Sigmoid colon (tissue), 7 donors: ENCODE measurements around the gene STK16. TPM values are rescaled to one million over a fixed set of nuclear protein-coding genes. Genes with fewer than 3 reads are reported as not detected.

ENCODE experiments used
- DNase-seq: peaks from one replicate; pipeline ENCODE4 v3.0.0-alpha.2; 2019
- H3K27ac ChIP-seq, 4 donors: fragments of 200-600 bp; sonication (generic); one replicate each; pipeline ENCODE4 v1.5.1; 2016 to 2019; ENCODE audit warnings: mild to moderate bottlenecking in 1 of 4
- H3K27me3 ChIP-seq, 3 donors: fragments of 200-600 bp; sonication (generic); one replicate each; pipeline ENCODE4 v1.5.1; 2019; ENCODE audit warnings: mild to moderate bottlenecking in 1 of 3
- H3K36me3 ChIP-seq, 4 donors: fragments of 200-600 bp; sonication (generic); one replicate each; pipeline ENCODE4 v1.5.1; 2016 to 2019
- H3K4me1 ChIP-seq, 4 donors: fragments of 200-600 bp; sonication (generic); one replicate each; pipeline ENCODE4 v1.5.1; 2017 to 2019
- H3K4me3 ChIP-seq, 4 donors: fragments of 200-600 bp; sonication (generic); one replicate each; pipeline ENCODE4 v1.5.1; 2017 to 2019; ENCODE audit warnings: mild to moderate bottlenecking in 2 of 4, moderate library complexity in 1 of 4
- H3K9me3 ChIP-seq, 4 donors: fragments of 200-600 bp in 3 of 4; sonication (generic) in 3 of 4; one replicate each; pipeline versions ENCODE4 v1.5.1 to v1.6.1; 2013 to 2019
- EP300 ChIP-seq, 4 donors: sonication (generic); formaldehyde crosslinking; IDR thresholded peaks; one replicate each; pipeline ENCODE4 v1.6.1; 2017; ENCODE audit warnings: antibody characterized with exemption in 4 of 4
- POLR2A ChIP-seq, 2 donors: fragments of 450-650 bp; IDR thresholded peaks; one replicate each; pipeline ENCODE4 v1.6.1; 2016; ENCODE audit warnings: antibody characterized with exemption in 2 of 2, mild to moderate bottlenecking in 2 of 2, moderate library complexity in 2 of 2
- POLR2AphosphoS5 ChIP-seq, 4 donors: sonication (generic); formaldehyde crosslinking; IDR thresholded peaks; one replicate each; pipeline ENCODE4 v1.6.1; 2017; ENCODE audit warnings: antibody characterized with exemption in 4 of 4
- WGBS, 2 donors: extraction: QIAGEN DNeasy Blood & Tissue Kit; methylation state at CpG; one replicate each; pipeline ENCODE4 v1.1.7; 2013; 5-methylcytosine and 5-hydroxymethylcytosine counted together
- intact Hi-C: fragments of 100-400 bp; cut with DNase I; formaldehyde crosslinking; loops from one replicate; pipeline ENCODE4 v1.15.1; 2023
- polyA plus RNA-seq, 3 donors: library from polyadenylated mRNA; stranded (reverse); fragments of 200-250 nt; gene quantifications; one replicate each; pipeline ENCODE4 v1.2.3, GENCODE V29; 2013
- total RNA-seq, 4 donors: library from RNA; depleted of rRNA; stranded (reverse); fragments of >200 nt; gene quantifications; one replicate each; pipeline ENCODE4 v1.1.0, GENCODE V29; 2016
- TF ChIP-seq, protein P1 (sequence below), 4 experiments: fragments of 450-650 bp in 3 of 4; fragments of 200-600 bp in 1 of 4; IDR thresholded peaks; one replicate each; pipeline ENCODE4 v1.5.1; 2016 to 2019; ENCODE audit warnings: antibody characterized with exemption in 4 of 4, mild to moderate bottlenecking in 3 of 4, moderate library complexity in 2 of 4
- donor health status: healthy with polysubstance abuse.
- donor health status: Bipolar disorder and iron deficiency.
- donor health status: healthy.

STK16 gene
- total and polyA plus RNA-seq, 7 donors: 12.2 to 61.7 (median 19.9) TPM

DNA sequence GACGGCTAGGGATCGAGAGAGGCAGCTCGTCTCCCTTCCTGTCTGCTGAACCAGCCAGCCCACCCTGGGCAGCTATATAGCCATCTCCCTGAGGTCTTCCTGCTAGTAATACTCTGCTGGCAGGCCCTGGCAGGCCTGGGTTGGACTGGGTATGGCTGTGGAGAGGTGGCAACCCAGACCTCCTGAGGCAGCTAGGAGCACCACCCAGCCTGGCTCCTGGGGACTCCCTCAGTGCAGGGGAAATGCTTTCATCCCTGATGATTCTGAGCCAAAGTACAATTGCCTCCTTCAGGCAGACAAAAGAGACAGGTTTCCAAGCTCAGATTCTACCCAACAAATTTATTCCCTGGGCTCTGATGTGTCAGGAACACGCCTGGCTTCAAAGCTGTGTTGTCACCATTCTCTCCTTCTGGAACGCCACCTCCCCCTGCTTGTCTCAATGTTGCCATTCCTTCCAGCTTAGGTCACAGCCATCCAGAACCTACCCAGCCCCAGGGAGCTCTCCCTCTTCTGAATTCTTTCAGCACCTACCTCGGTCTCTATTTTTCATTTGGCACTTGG lies 29.2 kb downstream of the STK16 start:
- no peaks in the 10 kb centered on the region for H3K9me3 ChIP-seq
- H3K4me3 ChIP-seq: no peak overlapping the region
- DNase-seq: no peak
- TF ChIP-seq EP300 (IDR thresholded peaks at IDR 0.05): no peak
- no peak for TF ChIP-seq POLR2AphosphoS5 (IDR thresholded peaks at IDR 0.05)
- TF ChIP-seq, protein P1, sequence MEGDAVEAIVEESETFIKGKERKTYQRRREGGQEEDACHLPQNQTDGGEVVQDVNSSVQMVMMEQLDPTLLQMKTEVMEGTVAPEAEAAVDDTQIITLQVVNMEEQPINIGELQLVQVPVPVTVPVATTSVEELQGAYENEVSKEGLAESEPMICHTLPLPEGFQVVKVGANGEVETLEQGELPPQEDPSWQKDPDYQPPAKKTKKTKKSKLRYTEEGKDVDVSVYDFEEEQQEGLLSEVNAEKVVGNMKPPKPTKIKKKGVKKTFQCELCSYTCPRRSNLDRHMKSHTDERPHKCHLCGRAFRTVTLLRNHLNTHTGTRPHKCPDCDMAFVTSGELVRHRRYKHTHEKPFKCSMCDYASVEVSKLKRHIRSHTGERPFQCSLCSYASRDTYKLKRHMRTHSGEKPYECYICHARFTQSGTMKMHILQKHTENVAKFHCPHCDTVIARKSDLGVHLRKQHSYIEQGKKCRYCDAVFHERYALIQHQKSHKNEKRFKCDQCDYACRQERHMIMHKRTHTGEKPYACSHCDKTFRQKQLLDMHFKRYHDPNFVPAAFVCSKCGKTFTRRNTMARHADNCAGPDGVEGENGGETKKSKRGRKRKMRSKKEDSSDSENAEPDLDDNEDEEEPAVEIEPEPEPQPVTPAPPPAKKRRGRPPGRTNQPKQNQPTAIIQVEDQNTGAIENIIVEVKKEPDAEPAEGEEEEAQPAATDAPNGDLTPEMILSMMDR (IDR thresholded peaks at IDR 0.05): no peak
- TF ChIP-seq POLR2A (IDR thresholded peaks at IDR 0.05): no peak
- WGBS, 2 donors: 68% methylated on average over 6 of the region's 6 CpGs
- H3K27ac ChIP-seq: peak overlapping the region; percentile 64 to 89 (median 76)
- intact Hi-C loops: no loop called here
- peaks cover 0 to 28% (median 26%) of the 10 kb centered on the region in 4 donors for H3K4me1 ChIP-seq
- no peaks in the 10 kb centered on the region for H3K27me3 ChIP-seq
- H3K36me3 ChIP-seq: no peaks in the 10 kb centered on the region

GRCh38 chr2:219277703-219278654 lies 32.7 kb downstream of the STK16 start:
- Histone ChIP-seq H3K4me3 (peak overlapping the region in 1 of 4 donors; percentile 78), H3K4me1 (peaks cover 0 to 54% (median 46%) of the 10 kb centered on the region in 4 donors), H3K27me3 (no peaks in the 10 kb centered on the region), H3K9me3 (no peaks in the 10 kb centered on the region), H3K36me3 (peaks cover 5 to 27% (median 18%) of the 10 kb centered on the region in 4 donors), H3K27ac (peak overlapping the region; percentile 94 to 99 (median 95))
- intact Hi-C loops: loop anchor here (1.0 to 5.0 kb wide), 5 partner anchors 25 to 118 kb away; partner anchors contain the start of genes ABCB6, CNPPD1, DNPEP and NHEJ1
- peak; percentile 92 for DNase-seq
- peak in 2 of 4 donors; percentile 7 to 21 for TF ChIP-seq POLR2AphosphoS5 (IDR thresholded peaks at IDR 0.05)
- TF ChIP-seq EP300 (IDR thresholded peaks at IDR 0.05): no peak
- no peak for TF ChIP-seq POLR2A (IDR thresholded peaks at IDR 0.05)
- TF ChIP-seq, protein P1 (IDR thresholded peaks at IDR 0.05): peak; percentile 90 to 99 (median 96)
- WGBS, 2 donors: 25 to 27% methylated on average over 25 of the region's 25 CpGs

- WGBS, 2 donors: 11 to 14% methylated on average over 9 of the region's 9 CpGs
- TF ChIP-seq, protein P1 (IDR thresholded peaks at IDR 0.05): no peak
- TF ChIP-seq POLR2AphosphoS5 (IDR thresholded peaks at IDR 0.05) (no peak), EP300 (IDR thresholded peaks at IDR 0.05) (no peak), POLR2A (IDR thresholded peaks at IDR 0.05) (no peak)
Measured at GRCh38 chr2:219278655-219279150, 33.4 kb downstream of the STK16 start.

GRCh38 chr2:219279151-219279915 lies 34.1 kb downstream of the STK16 start, which contains the start of gene DNAJB2:
TSS of gene DNAJB2 (plus strand) at chr2:219279366. CDS start at chr2:219279834, 468 bp downstream.
- intact Hi-C loops: loop anchor here (1.0 to 5.0 kb wide), 5 partner anchors 15 to 108 kb away; partner anchors contain the start of genes ABCB6, CNPPD1, DNPEP and TUBA4A
- peak within 1 kb of the TSS; percentile 94 to 99 (median 95) for H3K27ac ChIP-seq
- no peaks in the 10 kb centered on the region for H3K27me3 ChIP-seq
- H3K36me3 ChIP-seq: peaks cover 10 to 40% (median 30%) of the 10 kb centered on the region in 4 donors
- DNase-seq: peak; percentile 100
- WGBS, 2 donors: 1% methylated on average over 65 of the region's 65 CpGs
- peaks cover 0 to 47% (median 41%) of the 10 kb centered on the region in 4 donors for H3K4me1 ChIP-seq
- TF ChIP-seq, protein P1 (IDR thresholded peaks at IDR 0.05): no peak
- TF ChIP-seq EP300 (IDR thresholded peaks at IDR 0.05): peak; percentile 16 to 97 (median 62)
- peak; percentile 56 to 73 for TF ChIP-seq POLR2A (IDR thresholded peaks at IDR 0.05)
- peak; percentile 89 to 95 (median 93) for TF ChIP-seq POLR2AphosphoS5 (IDR thresholded peaks at IDR 0.05)
- H3K9me3 ChIP-seq: no peaks in the 10 kb centered on the region
- H3K4me3 ChIP-seq: peak within 1 kb of the TSS; percentile 72 to 86 (median 75)

More at GRCh38 chr2:219278655-219279150, 33.4 kb downstream of the STK16 start:
- DNase-seq: no peak
- peak overlapping the region; percentile 11 to 86 (median 75) for H3K4me3 ChIP-seq
- peaks cover 0 to 54% (median 46%) of the 10 kb centered on the region in 4 donors for H3K4me1 ChIP-seq
- no peaks in the 10 kb centered on the region for H3K9me3 ChIP-seq
- H3K36me3 ChIP-seq: peaks cover 10 to 34% (median 24%) of the 10 kb centered on the region in 4 donors
- peak overlapping the region; percentile 94 to 99 (median 95) for H3K27ac ChIP-seq
- intact Hi-C loops: loop anchor here (1.0 to 5.0 kb wide), 5 partner anchors 16 to 109 kb away; partner anchors contain the start of genes ABCB6, CNPPD1, DNPEP and TUBA4A
- no peaks in the 10 kb centered on the region for H3K27me3 ChIP-seq
